ENCODE results near the gene CDH4.
"Not testable (repeated sequence)": the region's sequence is repeated elsewhere in the genome, so short reads cannot be mapped to it uniquely, and the experiment has no call there.

CDH4 gene

DNA sequence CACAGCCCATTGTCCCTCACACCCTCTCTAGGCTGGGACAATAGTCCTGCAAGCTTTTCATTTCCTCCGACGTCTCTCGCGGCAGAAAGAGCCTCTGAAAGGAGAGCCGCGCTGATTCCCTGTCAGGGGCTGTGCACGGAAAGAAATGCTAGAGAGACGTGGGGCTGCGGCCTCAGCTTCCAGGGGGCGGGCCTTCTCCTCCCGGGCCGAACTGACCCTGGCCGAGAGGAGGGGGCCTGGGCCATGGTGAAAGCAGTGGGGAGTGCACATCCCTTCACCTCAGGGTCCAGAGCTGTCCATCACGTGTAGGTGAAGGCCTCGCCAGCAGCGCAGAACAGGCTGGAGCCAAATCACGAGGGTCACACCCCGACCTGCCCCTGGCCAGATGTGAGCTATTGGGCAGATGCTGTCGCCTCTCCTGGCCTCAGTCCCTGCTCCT, 593.2 kb downstream of the CDH4 start:
- no peak for DNase-seq

DNA sequence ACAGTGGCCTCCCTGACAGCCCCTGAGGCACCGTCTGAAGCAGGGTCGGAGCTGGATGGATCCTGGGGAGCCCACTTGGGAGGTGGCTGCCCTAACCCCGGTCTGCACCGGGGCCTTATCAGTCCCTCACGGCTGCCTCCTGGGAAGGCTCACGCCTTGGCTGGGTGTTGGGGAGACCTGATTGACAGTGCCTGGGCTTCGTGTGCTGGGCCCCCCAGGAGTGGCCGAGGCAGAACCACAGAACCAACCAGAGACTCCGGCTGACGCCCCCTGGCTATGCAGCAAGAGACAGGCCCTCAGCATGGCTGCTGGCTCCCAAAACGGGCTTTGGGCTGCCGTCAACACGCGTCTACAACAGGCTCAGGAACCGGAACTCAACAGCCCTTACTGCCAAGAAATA, 594.0 kb downstream of the CDH4 start:
- DNase-seq, result no peak

DNA sequence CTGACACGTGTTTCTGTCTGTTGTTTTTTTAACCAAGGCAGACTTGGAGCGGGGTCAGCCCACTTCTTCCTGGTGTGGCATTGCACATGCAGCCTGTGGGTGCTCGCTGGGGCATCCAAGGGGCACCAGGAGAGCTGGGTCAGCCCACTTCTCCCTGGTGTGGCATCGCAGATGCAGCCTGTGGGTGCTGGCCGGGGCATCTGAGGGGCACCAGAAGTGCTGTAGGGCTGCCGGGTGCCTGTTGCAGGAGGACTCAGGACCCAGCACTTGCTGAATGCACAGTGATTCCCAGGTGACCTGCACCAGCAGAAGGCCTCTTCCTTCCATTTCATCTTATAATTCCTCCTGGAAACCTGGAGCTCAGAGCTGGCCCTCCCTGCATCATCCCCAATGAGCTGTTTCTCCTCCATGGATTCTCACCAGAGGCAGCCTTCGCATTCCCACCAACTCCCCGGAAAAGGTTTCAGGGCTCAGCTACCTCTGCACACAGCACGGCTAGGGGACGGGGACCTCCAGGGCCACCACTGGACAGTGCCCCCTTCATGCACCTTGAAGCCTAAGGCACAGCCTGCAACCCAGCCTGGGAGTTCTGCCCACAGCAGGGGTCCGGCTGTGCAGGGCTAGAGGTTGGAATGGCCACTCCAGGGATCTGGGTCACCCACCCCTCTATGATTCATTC, 594.8 kb downstream of the CDH4 start:
- no peak for DNase-seq

DNA sequence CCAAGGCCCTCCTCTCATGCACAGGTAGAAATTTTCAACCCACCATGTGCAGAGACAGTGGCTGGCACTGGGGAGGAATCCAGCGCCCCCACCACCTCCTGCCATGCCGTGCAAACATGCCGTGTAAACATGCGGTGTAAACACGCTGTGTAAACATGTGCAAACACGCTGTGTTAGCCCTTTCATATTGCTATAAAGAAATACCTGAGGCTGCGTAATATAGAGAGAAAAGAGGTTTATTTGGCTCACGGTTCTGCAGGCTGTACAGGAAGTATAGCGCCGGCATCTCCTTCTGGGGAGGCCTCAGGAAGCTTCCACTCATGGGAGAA, 595.3 kb downstream of the CDH4 start:
- no peak for DNase-seq

DNA sequence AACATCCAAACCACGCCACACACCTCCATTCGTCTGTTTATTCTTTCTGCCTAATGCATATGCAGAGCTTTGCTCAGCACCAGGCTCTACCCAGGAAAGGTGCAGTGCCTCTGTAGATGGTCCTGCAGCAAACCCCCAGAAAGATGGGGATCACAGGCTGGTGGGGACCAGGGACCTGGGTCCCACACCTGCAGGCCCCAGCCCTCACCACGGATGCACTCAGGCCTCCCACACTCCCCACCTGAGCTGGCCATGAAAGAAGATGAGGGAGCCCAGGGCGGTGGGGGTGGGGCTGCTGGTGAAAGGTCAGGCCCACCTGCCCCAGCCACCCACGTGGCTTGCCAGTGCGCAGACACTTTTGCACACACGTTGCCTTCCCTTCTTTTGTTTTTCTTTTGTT, 595.9 kb downstream of the CDH4 start:
- DNase-seq, result no peak

DNA sequence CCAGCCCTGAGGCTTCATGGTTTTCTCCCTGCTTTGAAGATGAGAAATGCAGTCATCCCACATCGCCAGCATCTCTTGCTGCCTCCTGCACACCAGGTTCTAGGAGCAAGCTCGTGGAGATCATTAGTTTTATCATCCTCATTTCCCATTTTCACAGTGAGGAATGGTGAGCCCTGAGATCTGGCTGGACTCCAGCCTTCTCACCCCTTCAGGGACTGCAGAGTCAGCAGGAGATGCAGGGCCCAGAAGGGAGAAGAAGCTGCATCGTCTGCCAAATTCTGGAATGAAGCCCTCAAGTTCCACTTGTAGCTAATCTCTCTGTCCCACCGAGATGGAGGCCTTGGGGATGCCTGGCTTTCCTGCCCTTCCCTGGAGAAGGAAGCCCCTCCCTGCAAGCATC, 596.8 kb downstream of the CDH4 start:
- DNase-seq, result no peak

DNA sequence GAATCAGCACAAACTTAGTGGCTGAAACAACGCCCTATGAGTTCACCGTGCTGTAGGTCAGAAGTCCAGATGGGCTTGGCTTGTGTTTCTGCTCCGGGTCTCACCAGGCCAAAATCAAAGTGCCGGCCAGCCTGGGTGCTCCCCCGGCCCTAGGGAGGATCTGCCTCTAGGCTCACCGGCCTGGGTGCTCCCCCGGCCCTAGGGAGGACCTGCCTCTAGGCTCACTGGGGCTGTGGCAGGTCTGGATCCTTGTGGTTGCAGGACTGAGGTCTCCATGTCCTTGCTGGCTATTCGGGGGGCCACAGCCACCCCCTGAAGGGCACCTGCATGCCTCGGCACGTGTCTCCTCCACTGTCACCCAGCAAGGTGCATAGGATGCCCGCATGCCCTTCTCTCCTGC, 597.3 kb downstream of the CDH4 start:
- DNase-seq, result no peak

DNA sequence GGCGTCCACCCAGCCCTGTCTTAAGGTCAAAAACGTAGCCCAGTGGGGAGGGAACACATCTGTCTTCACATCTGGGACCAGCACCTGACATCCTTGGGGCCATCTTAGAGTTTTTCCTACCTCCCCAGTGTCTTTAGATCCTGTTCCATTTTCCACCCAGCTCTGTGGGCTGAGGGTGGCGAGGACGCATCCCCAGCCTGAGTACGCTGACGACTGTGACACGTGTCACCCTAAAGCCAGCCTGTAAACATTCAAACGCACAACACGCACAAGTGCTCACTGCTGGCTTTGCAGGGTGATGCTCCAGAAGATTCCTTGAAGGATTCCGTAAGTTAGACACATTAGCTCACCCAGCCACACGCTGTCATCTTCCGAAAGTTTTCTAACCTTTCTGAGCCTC, 597.8 kb downstream of the CDH4 start:
- no peak for DNase-seq

DNA sequence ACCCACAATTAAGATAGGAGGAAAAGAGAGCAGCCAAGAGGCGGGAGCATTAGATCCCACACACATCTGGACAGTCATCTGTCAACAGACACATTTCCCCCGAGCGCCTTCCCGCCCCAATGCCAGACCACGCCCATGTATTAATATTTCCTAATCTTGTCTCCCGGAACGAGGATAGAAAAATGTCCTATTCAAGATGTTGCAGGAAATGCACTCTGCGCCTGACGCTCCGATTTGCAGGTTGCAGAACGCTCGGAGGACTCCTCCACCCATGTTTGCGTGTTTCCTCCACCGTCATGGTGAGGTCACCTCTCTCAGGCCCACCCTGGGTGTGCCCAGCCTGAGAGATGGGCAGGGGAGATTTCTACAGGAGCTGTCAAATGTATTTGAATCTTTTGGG, 598.4 kb downstream of the CDH4 start:
- no peak for DNase-seq

DNA sequence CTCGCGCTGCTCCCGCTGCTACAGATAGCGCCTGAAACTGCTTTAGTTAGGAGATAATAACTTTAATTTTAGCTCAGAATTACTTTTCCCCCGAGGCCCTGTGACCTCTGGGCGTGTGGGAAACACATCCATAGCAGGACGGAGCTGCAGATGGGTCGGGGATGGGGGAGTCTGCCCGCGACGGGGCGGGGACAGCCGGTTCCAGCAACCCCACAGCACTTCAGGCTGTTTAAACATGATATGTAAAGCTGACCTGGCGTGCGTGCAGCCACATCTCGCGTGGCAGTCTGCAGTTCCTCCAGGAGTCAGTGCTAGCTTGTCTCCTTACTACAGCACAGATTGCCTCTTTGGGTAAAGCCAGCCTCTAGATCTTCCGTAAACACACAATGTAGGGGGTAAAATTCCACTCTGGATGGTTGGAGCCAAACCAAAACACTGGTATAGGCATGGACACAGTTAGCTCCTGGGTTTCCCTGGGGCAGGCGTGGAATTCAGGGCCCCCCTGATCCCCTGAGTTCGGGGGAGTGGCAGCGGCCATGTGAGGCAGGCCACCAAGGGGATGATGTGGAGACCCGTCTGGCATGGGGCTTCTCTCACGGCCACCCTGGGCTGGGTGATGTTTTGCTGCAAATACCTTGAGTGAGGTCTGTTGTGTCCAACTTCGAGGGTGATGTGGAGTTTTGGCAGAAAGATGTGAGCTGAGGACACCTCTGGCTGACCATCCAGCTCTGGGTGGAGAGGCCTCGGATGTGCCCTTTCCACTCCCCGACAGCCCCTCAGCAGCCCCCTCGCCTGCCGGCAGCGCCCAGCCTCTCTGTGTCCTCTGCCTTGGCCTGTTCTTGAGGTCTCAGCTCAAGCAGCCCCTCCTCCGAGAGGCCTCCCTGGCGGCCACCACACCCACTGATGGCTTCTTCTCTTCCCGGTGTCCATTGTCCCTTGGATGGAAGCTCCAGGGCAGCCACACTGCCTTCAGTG, 599.2 kb downstream of the CDH4 start:
- DNase-seq, result no peak

DNA sequence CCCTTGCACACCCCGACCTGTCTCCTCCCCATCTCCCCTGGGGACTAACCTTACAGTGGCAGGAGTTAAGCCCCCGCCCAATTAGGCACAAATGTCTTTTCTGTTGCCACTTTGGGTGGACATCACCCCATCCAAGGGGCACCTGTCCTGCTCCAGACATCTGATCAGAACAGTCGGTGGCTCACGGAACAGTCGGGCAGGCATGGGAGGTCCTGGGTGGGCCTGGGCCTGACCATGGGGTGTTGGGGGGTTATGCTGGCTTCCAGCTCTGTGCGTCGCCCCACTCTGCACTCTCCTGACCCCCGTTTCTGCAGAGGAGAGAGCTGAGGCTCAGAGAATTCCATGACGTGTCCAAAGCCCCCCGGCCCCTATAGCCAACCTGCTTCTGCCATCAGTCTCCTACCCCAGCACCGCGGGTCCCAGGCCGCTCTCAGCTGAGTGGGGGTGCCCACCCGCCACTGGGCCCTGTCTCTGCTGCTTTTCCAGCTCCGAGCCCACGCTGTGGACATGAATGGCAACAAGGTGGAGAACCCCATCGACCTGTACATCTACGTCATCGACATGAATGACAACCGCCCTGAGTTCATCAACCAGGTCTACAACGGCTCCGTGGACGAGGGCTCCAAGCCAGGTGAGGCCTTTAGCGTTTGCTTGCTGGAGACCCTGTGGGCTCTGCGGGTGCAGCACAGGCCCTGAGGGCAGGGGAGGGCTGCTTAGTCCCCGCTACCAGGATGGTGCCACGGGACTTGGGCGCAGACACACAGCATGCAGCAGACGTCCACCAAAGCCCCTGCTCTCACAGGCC, 600.4 kb downstream of the CDH4 start:
- no peak for DNase-seq

DNA sequence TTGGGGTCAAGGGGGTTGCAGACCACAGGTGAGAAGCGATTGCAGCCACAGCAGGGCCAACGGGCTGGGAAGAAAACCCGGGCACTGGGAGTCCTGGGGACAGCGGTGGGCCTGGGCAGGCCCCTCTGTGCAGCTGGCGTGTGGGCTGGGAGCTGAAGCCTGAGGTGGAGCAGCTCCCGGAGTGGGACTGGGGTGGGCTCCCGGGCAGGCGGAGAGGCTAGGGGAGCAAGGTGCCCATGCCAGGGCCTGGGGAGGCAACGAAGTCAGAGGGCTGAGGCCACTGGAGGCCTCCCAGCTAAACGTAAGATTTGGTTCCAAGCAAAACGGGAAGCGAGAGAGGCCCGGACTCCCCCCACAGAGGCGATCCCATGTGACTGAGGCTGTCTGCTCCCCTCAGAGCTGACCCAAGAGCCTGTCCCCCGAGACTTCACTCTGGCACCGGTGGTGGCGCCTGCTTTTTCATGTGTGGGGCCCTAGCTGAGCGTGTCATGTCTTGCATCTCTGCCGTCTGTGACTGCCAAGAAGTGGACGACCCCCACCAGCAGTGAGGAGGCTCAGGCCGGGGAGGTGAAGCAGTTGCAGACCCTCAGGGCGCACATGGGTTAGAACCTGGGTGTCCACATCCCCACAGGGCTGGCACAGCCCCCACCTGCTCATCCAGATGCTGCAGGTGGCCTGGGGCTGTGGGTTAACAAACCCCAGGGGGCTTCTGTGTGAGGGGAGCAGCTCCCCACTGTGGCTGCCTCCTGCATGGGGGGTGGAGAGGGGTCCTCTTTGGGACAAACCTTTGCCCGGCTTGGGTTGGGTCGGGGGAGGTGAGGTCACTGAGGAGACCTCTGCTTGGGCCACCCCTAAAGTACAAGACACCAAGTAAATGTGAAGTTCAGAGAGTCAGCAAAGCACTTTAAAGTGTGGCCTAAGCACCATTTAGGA, 601.3 kb downstream of the CDH4 start:
- DNase-seq, result no peak

DNA sequence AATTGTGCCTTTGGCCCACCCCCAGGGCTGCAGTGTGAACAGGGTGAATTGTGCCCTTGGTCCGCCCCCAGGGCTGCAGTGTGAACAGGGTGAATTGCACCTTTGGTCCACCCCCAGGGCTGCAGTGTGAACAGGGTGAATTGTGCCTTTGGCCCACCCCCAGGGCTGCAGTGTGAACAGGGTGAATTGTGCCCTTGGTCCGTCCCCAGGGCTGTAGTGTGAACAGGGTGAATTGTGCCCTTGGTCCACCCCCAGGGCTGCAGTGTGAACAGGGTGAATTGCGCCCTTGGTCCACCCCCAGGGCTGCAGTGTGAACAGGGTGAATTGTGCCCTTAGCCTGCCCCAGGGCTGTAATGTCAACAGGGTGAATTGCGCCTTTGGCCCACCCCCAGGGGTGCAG, 602.5 kb downstream of the CDH4 start:
- not testable (repeated sequence) for DNase-seq

DNA sequence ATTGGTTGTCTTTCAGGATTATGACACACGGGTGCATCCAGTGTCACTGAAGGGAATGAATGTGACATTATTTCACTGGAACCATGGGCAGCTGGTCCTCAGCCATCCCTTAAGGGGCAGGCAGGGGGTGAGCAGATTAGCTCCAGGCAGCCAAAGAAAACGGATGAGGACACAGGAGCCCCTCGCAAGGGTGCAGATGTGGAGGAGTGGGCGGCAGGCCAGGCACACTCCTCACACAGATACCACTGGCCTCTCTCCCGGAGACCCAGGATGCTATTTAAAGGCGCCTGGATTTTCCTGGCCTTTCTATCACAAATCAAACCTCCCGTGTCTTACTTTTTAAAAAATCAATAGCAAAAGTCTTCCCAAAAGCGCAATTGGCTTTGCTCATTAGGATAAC, 603.2 kb downstream of the CDH4 start:
- no peak for DNase-seq

DNA sequence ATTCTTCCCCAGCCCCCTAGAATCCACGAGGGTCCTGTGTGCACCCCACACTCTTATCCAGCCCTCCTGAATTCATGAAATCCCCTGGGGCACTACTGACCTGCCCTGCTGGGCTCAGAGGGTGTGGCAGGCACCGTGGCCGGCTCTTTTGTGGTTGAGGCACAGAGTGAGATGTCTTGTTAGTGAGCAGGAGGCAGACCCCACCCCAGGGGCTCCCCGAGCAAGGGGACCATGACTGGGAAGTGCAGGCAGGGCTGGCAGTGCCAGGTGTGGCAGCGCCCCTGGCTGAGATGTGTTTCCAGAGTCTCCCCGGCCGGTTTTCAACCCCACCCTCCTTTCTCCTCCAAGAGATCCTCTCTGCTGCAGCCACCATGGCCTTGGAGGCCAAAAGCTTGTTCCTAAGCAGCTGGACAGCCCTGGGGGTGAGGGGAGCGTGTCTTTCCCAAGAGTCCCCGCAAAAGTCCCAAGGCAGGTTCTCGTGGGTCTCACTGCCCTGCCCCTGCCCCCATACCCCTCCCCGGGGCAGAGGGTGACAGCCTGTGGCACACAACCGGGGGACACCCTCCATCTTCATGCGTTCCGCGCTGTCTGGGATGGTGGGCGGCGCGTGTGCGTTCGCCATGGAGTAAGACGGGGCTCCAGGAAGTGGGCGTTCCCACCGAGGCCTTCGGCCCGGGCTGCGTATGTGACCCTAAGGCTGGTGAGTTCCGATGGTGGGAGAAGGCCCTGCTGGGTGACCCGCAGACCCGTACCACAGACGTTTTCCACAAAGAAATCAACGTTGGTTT, 604.8 kb downstream of the CDH4 start:
- no peak for DNase-seq

DNA sequence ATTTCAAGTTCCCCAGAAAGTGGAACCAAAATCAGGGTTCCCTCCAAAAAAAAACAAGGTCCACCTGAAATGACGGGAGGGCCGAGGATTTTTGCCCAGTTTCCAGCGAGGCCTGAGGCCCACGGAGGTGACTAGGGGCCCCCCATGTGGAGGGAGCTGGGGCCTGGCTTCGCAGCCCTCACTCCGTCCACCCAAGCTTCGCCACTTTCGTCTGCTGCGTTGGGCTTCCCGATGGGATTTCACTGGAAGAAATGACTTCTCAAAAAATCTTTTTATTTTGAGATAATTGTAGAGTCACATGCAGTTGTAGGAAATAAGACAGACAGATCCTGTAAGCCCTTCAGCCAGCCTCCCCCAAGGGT, 605.3 kb downstream of the CDH4 start:
- DNase-seq, result no peak

DNA sequence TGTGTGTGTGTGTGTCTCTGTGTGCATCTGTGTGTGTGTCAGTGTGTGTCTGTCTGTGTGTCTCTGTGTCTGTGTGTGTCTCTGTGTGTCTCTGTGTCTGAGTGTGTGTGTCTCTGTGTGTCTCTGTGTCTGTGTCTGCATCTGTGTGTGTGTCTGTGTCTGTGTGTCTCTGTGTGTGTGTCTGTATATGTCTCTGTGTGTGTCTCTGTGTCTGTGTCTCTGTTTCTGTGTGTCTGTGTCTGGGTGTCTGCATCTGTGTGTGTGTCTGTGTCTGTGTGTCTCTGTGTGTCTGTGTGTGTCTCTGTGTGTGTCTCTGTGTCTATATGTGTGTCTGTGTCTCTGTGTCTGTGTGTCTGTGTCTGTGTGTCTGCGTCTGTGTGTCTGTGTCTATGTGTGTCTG, 605.8 kb downstream of the CDH4 start:
- DNase-seq, result no peak

DNA sequence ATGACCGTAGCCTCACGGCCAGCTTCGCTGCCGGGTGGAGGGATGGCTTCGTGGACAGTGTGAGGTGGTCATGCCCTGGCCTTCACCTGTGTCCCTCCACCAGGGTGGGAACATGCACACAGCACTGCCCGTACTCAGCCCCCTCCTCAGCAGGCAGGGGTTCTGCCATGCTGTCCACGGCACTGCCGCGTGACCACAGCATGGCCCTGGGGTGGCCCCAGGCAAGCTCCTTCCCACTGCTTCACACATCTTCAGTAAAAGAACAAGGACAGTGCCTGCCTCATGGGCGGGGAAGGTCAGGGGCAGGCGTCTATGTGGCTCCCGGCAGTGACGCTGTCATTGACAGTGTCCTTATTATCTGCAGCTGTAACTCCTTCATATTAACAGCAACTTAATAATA, 607.7 kb downstream of the CDH4 start:
- no peak for DNase-seq

DNA sequence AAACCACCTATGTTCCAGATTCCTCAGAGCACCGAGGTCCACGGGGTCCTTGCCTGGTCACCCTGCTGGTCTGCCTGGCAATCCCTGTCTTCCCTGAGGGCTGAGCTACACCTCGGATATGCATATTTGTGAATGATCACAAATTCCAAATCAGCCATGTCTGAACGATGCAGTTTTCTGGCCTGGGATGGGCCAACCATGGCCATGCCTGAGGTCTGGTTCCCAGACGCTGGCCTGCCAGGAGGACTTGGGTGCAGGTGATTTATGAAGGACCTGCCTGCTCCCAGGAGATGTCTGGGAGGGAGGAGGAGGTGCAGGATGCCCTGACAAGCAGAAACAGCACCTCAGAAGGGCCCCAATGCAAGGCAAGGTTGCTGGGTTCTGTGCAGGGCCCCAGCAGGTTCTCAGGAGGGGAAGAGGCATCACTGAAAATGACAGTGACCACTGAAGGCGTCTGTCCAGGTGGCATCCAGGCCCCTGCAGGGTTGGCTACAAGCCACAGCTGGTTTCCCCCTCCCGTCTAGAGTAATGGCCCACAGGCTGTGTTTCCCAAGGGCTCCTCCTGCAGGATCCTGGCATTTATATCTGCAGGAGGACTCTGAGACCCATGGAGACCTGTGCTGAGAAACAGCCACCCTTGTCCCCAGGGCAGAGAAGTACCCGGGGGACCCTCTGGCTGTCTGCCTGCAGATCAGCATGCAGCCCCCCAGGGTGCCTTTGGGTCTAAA, 608.4 kb downstream of the CDH4 start:
- no peak for DNase-seq

DNA sequence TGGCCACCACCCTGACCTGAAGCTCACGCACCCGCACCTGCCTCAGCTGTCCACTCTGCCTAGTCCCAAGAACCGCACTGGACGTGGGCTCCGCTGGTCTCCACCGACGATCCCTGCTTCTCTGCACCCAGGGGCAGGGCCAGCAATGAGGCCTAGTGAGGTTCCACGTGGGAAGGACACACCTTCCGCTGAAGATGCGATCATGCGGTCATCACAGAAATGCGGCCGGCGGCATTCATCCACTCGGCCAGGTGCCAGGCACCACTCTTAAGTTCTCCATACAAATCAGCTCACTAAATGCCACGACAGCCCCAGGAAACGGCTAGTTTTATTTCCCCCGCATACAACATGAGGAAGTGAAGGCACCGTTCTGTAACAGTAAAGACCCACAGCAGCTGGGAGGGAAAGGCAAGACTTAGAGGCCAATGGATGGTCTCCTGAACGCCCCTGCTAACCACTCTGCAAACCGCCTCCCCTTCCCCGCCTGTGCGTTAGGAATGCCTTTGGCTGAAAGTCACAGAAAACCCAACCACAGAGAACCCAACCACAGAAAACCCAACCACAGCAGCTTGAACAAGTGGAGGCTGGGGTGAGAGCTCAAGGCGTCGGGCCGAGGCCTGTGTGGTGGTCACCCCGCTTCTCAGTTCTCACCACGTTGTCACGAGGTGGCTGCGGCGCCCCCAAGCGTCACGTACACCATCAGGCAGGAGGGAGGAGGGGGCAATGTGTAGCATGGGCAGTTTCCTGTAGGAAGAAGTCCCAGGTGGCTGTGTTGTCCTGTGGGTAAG, 609.2 kb downstream of the CDH4 start:
- no peak for DNase-seq

All from SIG-M5 (cell line).